Neuronal stem cell (in vitro differentiated cells): ENCODE results near the gene ERCC2.

ENCODE experiments used
- DNase-seq: peaks from one replicate; pipeline ENCODE4 v3.0.0-alpha.2; 2013; ENCODE audit warnings: low spot score
- H2AFZ ChIP-seq: one replicate; pipeline ENCODE4 v1.6.1; 2013; ENCODE audit warnings: mild to moderate bottlenecking, low read length, inconsistent platforms
- H2AK5ac ChIP-seq: 2 replicates; pipeline ENCODE4 v1.6.1; 2013; ENCODE audit warnings: low read depth, mild to moderate bottlenecking, inconsistent platforms, low read length, moderate library complexity, mixed read lengths
- H2BK120ac ChIP-seq: 2 replicates; pipeline ENCODE4 v1.6.1; 2013; ENCODE audit warnings: low read depth, mild to moderate bottlenecking, inconsistent platforms, low read length, moderate library complexity, mixed read lengths
- H2BK12ac ChIP-seq: one replicate; pipeline ENCODE4 v1.6.1; 2013; ENCODE audit warnings: low read length, inconsistent platforms
- H2BK15ac ChIP-seq: 2 replicates; pipeline ENCODE4 v1.6.1; 2013; ENCODE audit warnings: mild to moderate bottlenecking, low read length, inconsistent platforms, mixed read lengths
- H2BK5ac ChIP-seq: one replicate; pipeline ENCODE4 v1.6.1; 2013; ENCODE audit warnings: inconsistent platforms, mild to moderate bottlenecking, low read length, moderate library complexity
- H3K14ac ChIP-seq: one replicate; pipeline ENCODE4 v1.6.1; 2013; ENCODE audit warnings: low read length, inconsistent platforms
- H3K18ac ChIP-seq: 2 replicates; pipeline ENCODE4 v1.6.1; 2013; ENCODE audit warnings: low read length, inconsistent platforms
- H3K23ac ChIP-seq: 2 replicates; pipeline ENCODE4 v1.6.1; 2013; ENCODE audit warnings: low read depth, mild to moderate bottlenecking, mixed read lengths, low read length, inconsistent platforms; ENCODE audit not compliant: poor library complexity
- H3K27ac ChIP-seq: replicated peaks from 3 replicates; pipeline ENCODE4 v1.5.1; 2013; ENCODE audit warnings: low read length, inconsistent platforms
- H3K27me3 ChIP-seq, 3 experiments: 2 replicates each; pipeline ENCODE4 v1.6.1; 2013; ENCODE audit warnings: low read length in 3 of 3, mild to moderate bottlenecking in 2 of 3, inconsistent platforms in 1 of 3, low read depth in 1 of 3, mixed read lengths in 1 of 3, moderate library complexity in 1 of 3; ENCODE audit not compliant: control insufficient read depth in 3 of 3, insufficient read depth in 3 of 3
- H3K36me3 ChIP-seq, 2 donors: replicated peaks in 1 of 2; 2 replicates each; pipeline ENCODE4 v1.6.1; 2013; ENCODE audit warnings: low read length in 2 of 2; ENCODE audit not compliant: control insufficient read depth in 2 of 2, insufficient read depth in 2 of 2
- H3K4ac ChIP-seq: 2 replicates; pipeline ENCODE4 v1.6.1; 2013; ENCODE audit warnings: inconsistent platforms, mild to moderate bottlenecking, low read length, moderate library complexity
- H3K4me1 ChIP-seq, 2 donors: 1 replicate in 1 of 2; 2 replicates in 1 of 2; pipeline ENCODE4 v1.6.1; 2013; ENCODE audit warnings: low read length in 2 of 2, low read depth in 1 of 2; ENCODE audit not compliant: control insufficient read depth in 2 of 2, insufficient read depth in 1 of 2
- H3K4me2 ChIP-seq: one replicate; pipeline ENCODE4 v1.6.1; 2013; ENCODE audit warnings: mild to moderate bottlenecking, low read length, inconsistent platforms; ENCODE audit not compliant: insufficient read depth, poor library complexity, severe bottlenecking
- H3K4me3 ChIP-seq, 2 donors: 2 replicates each; pipeline ENCODE4 v1.5.1; 2013; ENCODE audit warnings: low read length in 2 of 2, mild to moderate bottlenecking in 2 of 2, inconsistent platforms in 1 of 2, moderate library complexity in 1 of 2
- H3K79me1 ChIP-seq: one replicate; pipeline ENCODE4 v1.6.1; 2013; ENCODE audit warnings: low read depth, mild to moderate bottlenecking, inconsistent platforms, low read length, moderate library complexity
- H3K9ac ChIP-seq: one replicate; pipeline ENCODE4 v1.6.1; 2013; ENCODE audit warnings: mild to moderate bottlenecking, low read depth, low read length, inconsistent platforms; ENCODE audit not compliant: poor library complexity
- H3K9me3 ChIP-seq, 2 donors: replicated peaks in 1 of 2; 2 replicates each; pipeline versions ENCODE3 to v1.6.1; 2013; ENCODE audit warnings: low read length in 2 of 2, mild to moderate bottlenecking in 2 of 2, inconsistent platforms in 1 of 2, low read depth in 1 of 2, mixed read lengths in 1 of 2, moderate library complexity in 1 of 2; ENCODE audit not compliant: control insufficient read depth in 2 of 2, insufficient read depth in 1 of 2
- H4K8ac ChIP-seq: one replicate; pipeline ENCODE4 v1.6.1; 2013; ENCODE audit warnings: low read depth, mild to moderate bottlenecking, inconsistent platforms, low read length, moderate library complexity
- H4K91ac ChIP-seq: one replicate; pipeline ENCODE4 v1.6.1; 2013; ENCODE audit warnings: low read length, low read depth, mild to moderate bottlenecking, inconsistent platforms; ENCODE audit not compliant: poor library complexity
- WGBS, 2 donors: extraction: QIAGEN DNeasy Blood & Tissue Kit; methylation state at CpG; one replicate each; pipeline ENCODE4 v1.1.7; 2013; ENCODE audit warnings: missing lambda C conversion rate in 2 of 2, mixed read lengths in 1 of 2; ENCODE audit not compliant: insufficient read length in 2 of 2, insufficient replicate concordance in 1 of 2; ENCODE audit errors: extremely low coverage in 2 of 2; 5-methylcytosine and 5-hydroxymethylcytosine counted together

Gene ERCC2

DNA sequence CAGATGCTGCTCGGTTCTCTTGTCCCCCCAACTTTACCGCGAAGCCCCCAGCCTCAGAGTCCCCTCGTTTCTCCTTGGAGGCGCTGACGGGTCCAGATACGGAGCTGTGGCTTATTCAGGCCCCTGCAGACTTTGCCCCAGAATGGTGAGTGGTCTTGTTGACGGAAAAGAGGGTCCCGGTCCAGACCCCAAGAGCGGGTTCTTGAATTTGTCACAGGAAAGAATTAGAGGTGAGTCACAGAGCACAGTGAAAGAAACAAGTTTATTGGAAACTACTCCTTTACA, 36.7 kb upstream of the ERCC2 start:
- Histone ChIP-seq H3K14ac (no peak overlapping the region), H3K27me3 (peaks cover 6 to 30% (median 18%) of the 10 kb centered on the region in 3 experiments), H3K23ac (no peak overlapping the region), H3K4ac (no peak overlapping the region), H3K18ac (no peak overlapping the region), H3K9ac (peak overlapping the region; percentile 85), H3K4me2 (peak overlapping the region; percentile 98), H2BK5ac (no peak overlapping the region), H2BK12ac (no peak overlapping the region), H2BK15ac (no peak overlapping the region), H3K9me3 (no peaks in the 10 kb centered on the region), H2AFZ (peak overlapping the region; percentile 92), H3K79me1 (peaks cover 2% of the 10 kb centered on the region), H2BK120ac (no peak overlapping the region), H2AK5ac (no peak overlapping the region), H3K36me3 (peaks cover 4 to 29% of the 10 kb centered on the region in 2 donors), H3K4me1 (peaks cover 12 to 20% of the 10 kb centered on the region in 2 donors), H4K8ac (no peak overlapping the region), H3K27ac (no peak overlapping the region), H4K91ac (no peak overlapping the region), H3K4me3 (peak overlapping the region; percentile 58 to 88)
- no CpG with 5 or more reads among the region's 10 CpGs for WGBS, 2 donors
- no peak for DNase-seq

- H3K18ac ChIP-seq: peak within 1 kb of the TSS; percentile 80
- peak within 1 kb of the TSS; percentile 98 for H3K4me2 ChIP-seq
- peaks cover 4 to 28% of the 10 kb centered on the region in 2 donors for H3K36me3 ChIP-seq
- H2BK120ac ChIP-seq: no peak within 1 kb of the TSS
- peak within 1 kb of the TSS; percentile 58 for H2BK5ac ChIP-seq
- peak; percentile 82 for DNase-seq
- H2AFZ ChIP-seq: peak within 1 kb of the TSS; percentile 92
- H3K23ac ChIP-seq: peak within 1 kb of the TSS; percentile 62
- peaks cover 12 to 20% of the 10 kb centered on the region in 2 donors for H3K4me1 ChIP-seq
- H4K8ac ChIP-seq: no peak within 1 kb of the TSS
- peak within 1 kb of the TSS; percentile 37 for H2AK5ac ChIP-seq
- peaks cover 2% of the 10 kb centered on the region for H3K79me1 ChIP-seq
- H3K4ac ChIP-seq: no peak within 1 kb of the TSS
- no peak within 1 kb of the TSS for H2BK12ac ChIP-seq
- H3K4me3 ChIP-seq: peak within 1 kb of the TSS; percentile 58 to 88
- H3K9me3 ChIP-seq: no peaks in the 10 kb centered on the region
- H3K9ac ChIP-seq: peak within 1 kb of the TSS; percentile 87
- no peak within 1 kb of the TSS for H3K14ac ChIP-seq
- H3K27ac ChIP-seq: peak within 1 kb of the TSS; percentile 67
- H4K91ac ChIP-seq: no peak within 1 kb of the TSS
- H3K27me3 ChIP-seq: peaks cover 6 to 30% (median 18%) of the 10 kb centered on the region in 3 experiments
- H2BK15ac ChIP-seq: no peak within 1 kb of the TSS
- no CpG with 5 or more reads among the region's 51 CpGs for WGBS, 2 donors
These were observed 36.1 kb upstream of the ERCC2 start, which contains the start of gene POLR1G for GRCh38 chr19:45406226-45407090. TSS of gene POLR1G (plus strand) at chr19:45406644. CDS start at chr19:45406697, 53 bp downstream.

- Histone ChIP-seq H4K8ac (no peak overlapping the region), H3K23ac (peak overlapping the region; percentile 58)
These were observed 35.3 kb upstream of the ERCC2 start for GRCh38 chr19:45405435-45406225.

More at GRCh38 chr19:45405435-45406225, 35.3 kb upstream of the ERCC2 start:
- Histone ChIP-seq H2AFZ (peak overlapping the region; percentile 92), H3K9me3 (no peaks in the 10 kb centered on the region), H3K4me1 (peaks cover 12 to 20% of the 10 kb centered on the region in 2 donors), H3K4me2 (peak overlapping the region; percentile 98), H3K27me3 (peaks cover 6 to 30% (median 18%) of the 10 kb centered on the region in 3 experiments), H2BK5ac (peak overlapping the region; percentile 58), H2AK5ac (peak overlapping the region; percentile 27), H3K14ac (no peak overlapping the region), H3K4me3 (peak overlapping the region; percentile 58 to 88), H3K79me1 (peaks cover 2% of the 10 kb centered on the region), H3K4ac (no peak overlapping the region), H4K91ac (no peak overlapping the region), H3K36me3 (peaks cover 0 to 20% of the 10 kb centered on the region in 2 donors), H3K18ac (peak overlapping the region; percentile 95), H2BK12ac (no peak overlapping the region), H2BK120ac (no peak overlapping the region), H2BK15ac (peak overlapping the region; percentile 43), H3K9ac (peak overlapping the region; percentile 87), H3K27ac (peak overlapping the region; percentile 67)
- DNase-seq: peak; percentile 69
- WGBS, 2 donors: no CpG with 5 or more reads among the region's 48 CpGs
